GM18951 (cell line): ENCODE measurements around the gene BACH2.

ENCODE experiments used
- POLR2A ChIP-seq: IDR thresholded peaks from 4 replicates; pipeline ENCODE4 v1.6.1; 2011; ENCODE audit warnings: mild to moderate bottlenecking; ENCODE audit not compliant: insufficient read length, insufficient read depth; ENCODE audit errors: extremely low read depth
- in situ Hi-C: fragments of 300-500 bp; cut with MboI; formaldehyde crosslinking; loops from one replicate; pipeline ENCODE4 v1.12.0; 2022; ENCODE audit warnings: low sequenced_read_pairs, mixed read lengths, inconsistent platforms; ENCODE audit not compliant: unreplicated experiment

The BACH2 gene

GRCh38 chr6:90251295-90251992 lies 45.2 kb downstream of the BACH2 start:
- in situ Hi-C loops = no loop called here
- no peak for TF ChIP-seq POLR2A

- in situ Hi-C loops = no loop called here
- no peak for TF ChIP-seq POLR2A
Measured at GRCh38 chr6:90250405-90250804, 46.2 kb downstream of the BACH2 start.

- no peak for TF ChIP-seq POLR2A
- in situ Hi-C loops = no loop called here
Measured at GRCh38 chr6:90249458-90249857, 47.2 kb downstream of the BACH2 start.

GRCh38 chr6:90249034-90249433 lies 47.6 kb downstream of the BACH2 start:
- in situ Hi-C loops = no loop called here
- no peak for TF ChIP-seq POLR2A

GRCh38 chr6:90247262-90247661 lies 49.4 kb downstream of the BACH2 start:
- no peak for TF ChIP-seq POLR2A

GRCh38 chr6:90241229-90241880 lies 55.3 kb downstream of the BACH2 start:
- in situ Hi-C loops = no loop called here
- no peak for TF ChIP-seq POLR2A

More at GRCh38 chr6:90247262-90247661, 49.4 kb downstream of the BACH2 start:
- in situ Hi-C loops = no loop called here

GRCh38 chr6:90238496-90239266 lies 58.0 kb downstream of the BACH2 start:
- no peak for TF ChIP-seq POLR2A
- in situ Hi-C loops = no loop called here

GRCh38 chr6:90237350-90237990 lies 59.2 kb downstream of the BACH2 start:
- no peak for TF ChIP-seq POLR2A
- in situ Hi-C loops = no loop called here

- in situ Hi-C loops = no loop called here
- no peak for TF ChIP-seq POLR2A
Measured at GRCh38 chr6:90233994-90234393, 62.6 kb downstream of the BACH2 start.

- TF ChIP-seq POLR2A = no peak
- in situ Hi-C loops = no loop called here
Measured at GRCh38 chr6:90233213-90233612, 63.4 kb downstream of the BACH2 start.

- TF ChIP-seq POLR2A = no peak
- in situ Hi-C loops = no loop called here
Measured at GRCh38 chr6:90231798-90232197, 64.8 kb downstream of the BACH2 start.

GRCh38 chr6:90231308-90231707 lies 65.3 kb downstream of the BACH2 start:
- no peak for TF ChIP-seq POLR2A
- in situ Hi-C loops = no loop called here

- no peak for TF ChIP-seq POLR2A
- in situ Hi-C loops = no loop called here
Measured at GRCh38 chr6:90230548-90231215, 66.0 kb downstream of the BACH2 start.
